ENCODE results near the gene IPO11.

- TF ChIP-seq, protein P1, sequence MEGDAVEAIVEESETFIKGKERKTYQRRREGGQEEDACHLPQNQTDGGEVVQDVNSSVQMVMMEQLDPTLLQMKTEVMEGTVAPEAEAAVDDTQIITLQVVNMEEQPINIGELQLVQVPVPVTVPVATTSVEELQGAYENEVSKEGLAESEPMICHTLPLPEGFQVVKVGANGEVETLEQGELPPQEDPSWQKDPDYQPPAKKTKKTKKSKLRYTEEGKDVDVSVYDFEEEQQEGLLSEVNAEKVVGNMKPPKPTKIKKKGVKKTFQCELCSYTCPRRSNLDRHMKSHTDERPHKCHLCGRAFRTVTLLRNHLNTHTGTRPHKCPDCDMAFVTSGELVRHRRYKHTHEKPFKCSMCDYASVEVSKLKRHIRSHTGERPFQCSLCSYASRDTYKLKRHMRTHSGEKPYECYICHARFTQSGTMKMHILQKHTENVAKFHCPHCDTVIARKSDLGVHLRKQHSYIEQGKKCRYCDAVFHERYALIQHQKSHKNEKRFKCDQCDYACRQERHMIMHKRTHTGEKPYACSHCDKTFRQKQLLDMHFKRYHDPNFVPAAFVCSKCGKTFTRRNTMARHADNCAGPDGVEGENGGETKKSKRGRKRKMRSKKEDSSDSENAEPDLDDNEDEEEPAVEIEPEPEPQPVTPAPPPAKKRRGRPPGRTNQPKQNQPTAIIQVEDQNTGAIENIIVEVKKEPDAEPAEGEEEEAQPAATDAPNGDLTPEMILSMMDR (IDR thresholded peaks at IDR 0.05), result no peak
- TF ChIP-seq POLR2A (IDR thresholded peaks at IDR 0.05) (no peak), POLR2AphosphoS5 (IDR thresholded peaks at IDR 0.05) (no peak)
Observed at GRCh38 chr5:62473209-62473608, 60.6 kb downstream of the IPO11 start.
